ENCODE measurements around the gene CDC27.

DNA sequence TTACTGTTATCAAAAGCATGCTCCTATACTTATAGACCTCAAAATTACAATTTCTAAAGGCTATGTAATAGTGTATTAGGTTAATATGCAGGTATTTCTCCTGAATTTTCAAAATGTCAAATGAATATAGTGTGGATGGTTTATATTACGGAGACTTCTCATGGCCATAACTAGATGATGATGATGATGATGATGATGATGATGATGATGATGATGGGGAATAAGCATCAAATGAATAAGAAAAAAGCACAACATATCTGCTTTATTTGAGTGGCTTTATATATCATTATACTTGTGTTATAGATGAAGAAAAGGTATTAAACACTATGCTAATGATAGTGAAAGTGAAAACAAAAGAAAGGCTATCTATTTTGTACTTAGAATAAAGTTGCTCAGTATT, 53.9 kb downstream of the CDC27 start:
- TF ChIP-seq EGR1 (IDR thresholded peaks at IDR 0.05; ENCODE audit: low read depth): no peak
- TF ChIP-seq, protein P1, sequence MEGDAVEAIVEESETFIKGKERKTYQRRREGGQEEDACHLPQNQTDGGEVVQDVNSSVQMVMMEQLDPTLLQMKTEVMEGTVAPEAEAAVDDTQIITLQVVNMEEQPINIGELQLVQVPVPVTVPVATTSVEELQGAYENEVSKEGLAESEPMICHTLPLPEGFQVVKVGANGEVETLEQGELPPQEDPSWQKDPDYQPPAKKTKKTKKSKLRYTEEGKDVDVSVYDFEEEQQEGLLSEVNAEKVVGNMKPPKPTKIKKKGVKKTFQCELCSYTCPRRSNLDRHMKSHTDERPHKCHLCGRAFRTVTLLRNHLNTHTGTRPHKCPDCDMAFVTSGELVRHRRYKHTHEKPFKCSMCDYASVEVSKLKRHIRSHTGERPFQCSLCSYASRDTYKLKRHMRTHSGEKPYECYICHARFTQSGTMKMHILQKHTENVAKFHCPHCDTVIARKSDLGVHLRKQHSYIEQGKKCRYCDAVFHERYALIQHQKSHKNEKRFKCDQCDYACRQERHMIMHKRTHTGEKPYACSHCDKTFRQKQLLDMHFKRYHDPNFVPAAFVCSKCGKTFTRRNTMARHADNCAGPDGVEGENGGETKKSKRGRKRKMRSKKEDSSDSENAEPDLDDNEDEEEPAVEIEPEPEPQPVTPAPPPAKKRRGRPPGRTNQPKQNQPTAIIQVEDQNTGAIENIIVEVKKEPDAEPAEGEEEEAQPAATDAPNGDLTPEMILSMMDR (IDR thresholded peaks at IDR 0.05 in 2 of 3, conservative IDR thresholded peaks at IDR 0.05 in 1 of 3; ENCODE audit: borderline replicate concordance in 1 of 3, insufficient read depth in 1 of 3, low read depth in 2 of 3, low read length in 2 of 3): no peak
- no peak for TF ChIP-seq SP1 (IDR thresholded peaks at IDR 0.05; ENCODE audit: low read depth)
- TF ChIP-seq POLR2AphosphoS5 (IDR thresholded peaks at IDR 0.05; ENCODE audit: low read depth, low read length): no peak
- TF ChIP-seq POLR2A (IDR thresholded peaks at IDR 0.05; ENCODE audit: borderline replicate concordance, extremely low read depth, insufficient read depth, insufficient read length): no peak
- TF ChIP-seq, protein P2, sequence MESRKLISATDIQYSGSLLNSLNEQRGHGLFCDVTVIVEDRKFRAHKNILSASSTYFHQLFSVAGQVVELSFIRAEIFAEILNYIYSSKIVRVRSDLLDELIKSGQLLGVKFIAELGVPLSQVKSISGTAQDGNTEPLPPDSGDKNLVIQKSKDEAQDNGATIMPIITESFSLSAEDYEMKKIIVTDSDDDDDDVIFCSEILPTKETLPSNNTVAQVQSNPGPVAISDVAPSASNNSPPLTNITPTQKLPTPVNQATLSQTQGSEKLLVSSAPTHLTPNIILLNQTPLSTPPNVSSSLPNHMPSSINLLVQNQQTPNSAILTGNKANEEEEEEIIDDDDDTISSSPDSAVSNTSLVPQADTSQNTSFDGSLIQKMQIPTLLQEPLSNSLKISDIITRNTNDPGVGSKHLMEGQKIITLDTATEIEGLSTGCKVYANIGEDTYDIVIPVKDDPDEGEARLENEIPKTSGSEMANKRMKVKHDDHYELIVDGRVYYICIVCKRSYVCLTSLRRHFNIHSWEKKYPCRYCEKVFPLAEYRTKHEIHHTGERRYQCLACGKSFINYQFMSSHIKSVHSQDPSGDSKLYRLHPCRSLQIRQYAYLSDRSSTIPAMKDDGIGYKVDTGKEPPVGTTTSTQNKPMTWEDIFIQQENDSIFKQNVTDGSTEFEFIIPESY (IDR thresholded peaks at IDR 0.05; ENCODE audit: extremely low read depth, insufficient replicate concordance, low read length): no peak
- no peak for TF ChIP-seq FOSL1 (IDR thresholded peaks at IDR 0.05; ENCODE audit: low read depth)
- TF ChIP-seq ELF1 (IDR thresholded peaks at IDR 0.05; ENCODE audit: borderline replicate concordance, low read depth): no peak
- no peak for TF ChIP-seq EZH2 (IDR thresholded peaks at IDR 0.05)
- no peak for TF ChIP-seq ZNF274 (IDR thresholded peaks at IDR 0.05; ENCODE audit: low read depth, low read length)
- TF ChIP-seq SIN3A (IDR thresholded peaks at IDR 0.05; ENCODE audit: low read depth): no peak
- TF ChIP-seq, protein P3, sequence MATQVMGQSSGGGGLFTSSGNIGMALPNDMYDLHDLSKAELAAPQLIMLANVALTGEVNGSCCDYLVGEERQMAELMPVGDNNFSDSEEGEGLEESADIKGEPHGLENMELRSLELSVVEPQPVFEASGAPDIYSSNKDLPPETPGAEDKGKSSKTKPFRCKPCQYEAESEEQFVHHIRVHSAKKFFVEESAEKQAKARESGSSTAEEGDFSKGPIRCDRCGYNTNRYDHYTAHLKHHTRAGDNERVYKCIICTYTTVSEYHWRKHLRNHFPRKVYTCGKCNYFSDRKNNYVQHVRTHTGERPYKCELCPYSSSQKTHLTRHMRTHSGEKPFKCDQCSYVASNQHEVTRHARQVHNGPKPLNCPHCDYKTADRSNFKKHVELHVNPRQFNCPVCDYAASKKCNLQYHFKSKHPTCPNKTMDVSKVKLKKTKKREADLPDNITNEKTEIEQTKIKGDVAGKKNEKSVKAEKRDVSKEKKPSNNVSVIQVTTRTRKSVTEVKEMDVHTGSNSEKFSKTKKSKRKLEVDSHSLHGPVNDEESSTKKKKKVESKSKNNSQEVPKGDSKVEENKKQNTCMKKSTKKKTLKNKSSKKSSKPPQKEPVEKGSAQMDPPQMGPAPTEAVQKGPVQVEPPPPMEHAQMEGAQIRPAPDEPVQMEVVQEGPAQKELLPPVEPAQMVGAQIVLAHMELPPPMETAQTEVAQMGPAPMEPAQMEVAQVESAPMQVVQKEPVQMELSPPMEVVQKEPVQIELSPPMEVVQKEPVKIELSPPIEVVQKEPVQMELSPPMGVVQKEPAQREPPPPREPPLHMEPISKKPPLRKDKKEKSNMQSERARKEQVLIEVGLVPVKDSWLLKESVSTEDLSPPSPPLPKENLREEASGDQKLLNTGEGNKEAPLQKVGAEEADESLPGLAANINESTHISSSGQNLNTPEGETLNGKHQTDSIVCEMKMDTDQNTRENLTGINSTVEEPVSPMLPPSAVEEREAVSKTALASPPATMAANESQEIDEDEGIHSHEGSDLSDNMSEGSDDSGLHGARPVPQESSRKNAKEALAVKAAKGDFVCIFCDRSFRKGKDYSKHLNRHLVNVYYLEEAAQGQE (IDR thresholded peaks at IDR 0.05; ENCODE audit: low read depth): no peak

All from HCT116 (cell line).